Effector memory CD4-positive, alpha-beta T cell (primary cell): ENCODE measurements around the gene CDYL.

ENCODE experiments used
- DNase-seq, 3 donors: peaks; one replicate each; pipeline ENCODE4 v3.0.0-alpha.2; 2020
- H3K27ac ChIP-seq: 2 replicates; pipeline ENCODE4 v1.7.0; 2013; ENCODE audit warnings: mild to moderate bottlenecking, low read length, moderate library complexity; ENCODE audit not compliant: insufficient read depth, poor library complexity, severe bottlenecking
- H3K27me3 ChIP-seq: replicated peaks from 2 replicates; pipeline ENCODE4 v1.7.0; 2013; ENCODE audit warnings: mild to moderate bottlenecking, low read length; ENCODE audit not compliant: insufficient read depth, control insufficient read depth, poor library complexity, severe bottlenecking
- H3K36me3 ChIP-seq: 2 replicates; pipeline ENCODE4 v1.7.0; 2013; ENCODE audit warnings: mild to moderate bottlenecking, low read length, moderate library complexity; ENCODE audit not compliant: control insufficient read depth, insufficient read depth
- H3K4me1 ChIP-seq: 2 replicates; pipeline ENCODE4 v1.7.0; 2013; ENCODE audit warnings: low read length, mild to moderate bottlenecking; ENCODE audit not compliant: control insufficient read depth, insufficient read depth, poor library complexity, severe bottlenecking
- H3K4me3 ChIP-seq: 2 replicates; pipeline ENCODE4 v1.7.0; 2013; ENCODE audit warnings: low read length, low read depth, mild to moderate bottlenecking; ENCODE audit not compliant: insufficient read depth, poor library complexity, severe bottlenecking
- H3K9me3 ChIP-seq: 2 replicates; pipeline ENCODE4 v1.7.0; 2013; ENCODE audit warnings: mild to moderate bottlenecking, low read length, moderate library complexity; ENCODE audit not compliant: control insufficient read depth

Gene CDYL

GRCh38 chr6:4975506-4975905, 199.3 kb downstream of the CDYL start:
- H3K27me3 ChIP-seq = no peaks in the 10 kb centered on the region

GRCh38 chr6:4977468-4977867, 201.3 kb downstream of the CDYL start:
- DNase-seq = no peak
- Histone ChIP-seq H3K27ac (no peak overlapping the region), H3K9me3 (no peaks in the 10 kb centered on the region), H3K36me3 (no peaks in the 10 kb centered on the region), H3K4me3 (no peak overlapping the region), H3K27me3 (no peaks in the 10 kb centered on the region), H3K4me1 (no peaks in the 10 kb centered on the region)

More at GRCh38 chr6:4975506-4975905, 199.3 kb downstream of the CDYL start:
- no peaks in the 10 kb centered on the region for H3K36me3 ChIP-seq
- no peak overlapping the region for H3K4me3 ChIP-seq
- no peak for DNase-seq
- H3K4me1 ChIP-seq = no peaks in the 10 kb centered on the region
- no peaks in the 10 kb centered on the region for H3K9me3 ChIP-seq
- H3K27ac ChIP-seq = no peak overlapping the region

GRCh38 chr6:4979426-4979825, 203.2 kb downstream of the CDYL start:
- no peak overlapping the region for H3K27ac ChIP-seq
- no peaks in the 10 kb centered on the region for H3K9me3 ChIP-seq
- no peak overlapping the region for H3K4me3 ChIP-seq

GRCh38 chr6:4981761-4982160, 205.6 kb downstream of the CDYL start:
- Histone ChIP-seq H3K27me3 (no peaks in the 10 kb centered on the region), H3K36me3 (no peaks in the 10 kb centered on the region), H3K4me3 (no peak overlapping the region), H3K9me3 (no peaks in the 10 kb centered on the region), H3K4me1 (no peaks in the 10 kb centered on the region), H3K27ac (no peak overlapping the region)
- DNase-seq = no peak

More at GRCh38 chr6:4979426-4979825, 203.2 kb downstream of the CDYL start:
- Histone ChIP-seq H3K27me3 (no peaks in the 10 kb centered on the region), H3K4me1 (no peaks in the 10 kb centered on the region), H3K36me3 (no peaks in the 10 kb centered on the region)
- DNase-seq = no peak

GRCh38 chr6:4983322-4983721, 207.1 kb downstream of the CDYL start:
- Histone ChIP-seq H3K27ac (no peak overlapping the region), H3K36me3 (no peaks in the 10 kb centered on the region), H3K27me3 (no peaks in the 10 kb centered on the region), H3K4me3 (no peak overlapping the region), H3K4me1 (no peaks in the 10 kb centered on the region), H3K9me3 (no peaks in the 10 kb centered on the region)
- DNase-seq = no peak

GRCh38 chr6:4986999-4987398, 210.8 kb downstream of the CDYL start:
- H3K27ac ChIP-seq = no peak overlapping the region
- H3K36me3 ChIP-seq = no peaks in the 10 kb centered on the region
- no peak overlapping the region for H3K4me3 ChIP-seq
- H3K9me3 ChIP-seq = no peaks in the 10 kb centered on the region
- no peak for DNase-seq
- no peaks in the 10 kb centered on the region for H3K4me1 ChIP-seq
- no peaks in the 10 kb centered on the region for H3K27me3 ChIP-seq

GRCh38 chr6:4987432-4987831, 211.2 kb downstream of the CDYL start:
- DNase-seq = no peak
- Histone ChIP-seq H3K27me3 (no peaks in the 10 kb centered on the region), H3K27ac (no peak overlapping the region), H3K4me1 (no peaks in the 10 kb centered on the region), H3K9me3 (no peaks in the 10 kb centered on the region), H3K36me3 (no peaks in the 10 kb centered on the region), H3K4me3 (no peak overlapping the region)

GRCh38 chr6:4994741-4995140, 218.5 kb downstream of the CDYL start:
- H3K27ac ChIP-seq = no peak overlapping the region
- no peaks in the 10 kb centered on the region for H3K4me1 ChIP-seq
- no peaks in the 10 kb centered on the region for H3K9me3 ChIP-seq
- H3K36me3 ChIP-seq = peaks cover 9% of the 10 kb centered on the region
- H3K4me3 ChIP-seq = no peak overlapping the region
- no peaks in the 10 kb centered on the region for H3K27me3 ChIP-seq
- no peak for DNase-seq

- no peak overlapping the region for H3K4me3 ChIP-seq
- H3K9me3 ChIP-seq = no peaks in the 10 kb centered on the region
- no peaks in the 10 kb centered on the region for H3K4me1 ChIP-seq
- no peaks in the 10 kb centered on the region for H3K27me3 ChIP-seq
- H3K36me3 ChIP-seq = peaks cover 9% of the 10 kb centered on the region
- no peak overlapping the region for H3K27ac ChIP-seq
- DNase-seq = no peak
These were observed 221.7 kb downstream of the CDYL start for GRCh38 chr6:4997862-4998261.

GRCh38 chr6:4999586-4999985, 223.4 kb downstream of the CDYL start:
- Histone ChIP-seq H3K36me3 (peaks cover 7% of the 10 kb centered on the region), H3K9me3 (no peaks in the 10 kb centered on the region), H3K4me3 (no peak overlapping the region), H3K27ac (no peak overlapping the region), H3K4me1 (no peaks in the 10 kb centered on the region), H3K27me3 (no peaks in the 10 kb centered on the region)
- DNase-seq = no peak
